ENCODE measurements around the gene CMSS1.

The CMSS1 gene

GRCh38 chr3:100111728-100112127 lies 294.1 kb downstream of the CMSS1 start:
- H3K27ac ChIP-seq, result no peak overlapping the region
- ChIA-PET CTCF (interaction anchor here (0.6 kb wide), 1 partner anchor 14 kb away, joined by 3 read pairs; no protein-coding TSS in a partner anchor), POLR2A (ENCODE audit: low non-redundant PET) (no interaction called here)
- no peak for DNase-seq (ENCODE audit: low spot score)
- no peak for TF ChIP-seq CTCF (conservative IDR thresholded peaks at IDR 0.05; ENCODE audit: low read depth)

DNA sequence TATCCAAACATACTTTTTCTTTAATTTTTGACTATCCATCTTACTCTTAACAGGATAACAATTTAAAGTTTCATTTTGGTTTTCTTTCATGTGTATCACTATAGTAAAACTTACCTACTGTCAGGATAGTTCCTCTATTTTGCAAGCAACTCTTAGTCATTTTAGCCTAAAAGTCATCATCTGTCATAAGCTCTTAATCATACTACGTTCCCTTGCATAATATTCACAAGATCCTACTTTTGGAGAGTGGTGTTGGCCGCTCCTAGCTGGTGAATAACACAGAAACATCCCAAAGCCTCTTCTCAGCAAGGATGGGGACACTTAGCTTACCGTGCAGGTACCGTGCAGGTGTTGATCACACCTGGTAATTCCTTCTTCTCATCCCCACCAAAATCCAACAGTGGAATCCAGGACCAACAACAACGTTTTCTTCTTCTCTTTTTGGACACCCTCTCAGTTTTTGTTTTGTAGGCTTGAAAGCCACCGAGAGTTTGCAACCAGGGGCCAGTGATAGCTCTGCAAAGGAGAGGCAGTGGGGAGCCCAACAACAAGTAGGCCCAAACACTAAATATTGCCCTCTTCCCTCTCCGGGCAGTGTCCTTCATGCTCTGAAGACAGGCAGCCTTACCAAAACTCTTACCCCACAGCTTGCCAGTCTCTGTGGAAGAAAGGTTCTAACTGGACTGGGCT lies 296.2 kb downstream of the CMSS1 start:
- POLR2A ChIA-PET (ENCODE audit: low non-redundant PET), result no interaction called here
- CTCF ChIA-PET, result no interaction called here
- H3K27ac ChIP-seq, result no peak overlapping the region
- TF ChIP-seq CTCF (conservative IDR thresholded peaks at IDR 0.05; ENCODE audit: low read depth), result no peak
- DNase-seq (ENCODE audit: low spot score), result peak; percentile 19

DNA sequence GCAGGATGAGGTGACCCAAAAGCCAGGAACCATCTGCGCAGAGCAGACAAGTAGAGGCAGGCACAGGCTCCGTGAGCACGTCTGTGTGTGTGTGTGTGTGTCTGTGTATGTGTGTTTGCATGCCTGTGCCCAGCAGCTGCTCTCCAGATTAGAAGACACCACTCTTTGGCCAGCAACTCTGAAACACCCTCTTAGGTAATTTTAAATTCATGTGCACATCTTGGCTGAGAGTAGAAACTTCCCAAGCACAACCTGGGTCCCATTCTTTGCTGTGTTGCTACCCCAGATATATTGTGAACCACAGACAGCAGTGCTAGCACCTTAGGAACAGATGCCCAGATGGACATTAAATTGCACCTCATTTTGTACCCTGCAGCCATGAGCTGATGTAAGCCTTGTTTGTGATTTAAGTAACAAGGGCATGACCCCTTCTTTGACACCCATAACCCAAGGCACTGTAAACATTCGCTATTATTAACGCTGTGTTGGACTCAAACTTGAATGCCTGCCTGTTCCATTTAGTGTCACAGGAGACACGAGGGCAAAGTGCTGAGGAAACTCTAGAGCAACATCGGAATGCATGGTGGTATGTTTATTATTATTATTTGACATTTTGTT lies 296.9 kb downstream of the CMSS1 start, which contains the start of gene FILIP1L:
Gene FILIP1L, minus strand, starts transcription at position 89 of the 618 bp plus-strand sequence.
- DNase-seq (ENCODE audit: low spot score), result no peak
- no peak for TF ChIP-seq CTCF (conservative IDR thresholded peaks at IDR 0.05; ENCODE audit: low read depth)
- no peak within 1 kb of the TSS for H3K27ac ChIP-seq
- POLR2A ChIA-PET (ENCODE audit: low non-redundant PET), result no interaction called here
- CTCF ChIA-PET, result no interaction called here

GRCh38 chr3:100117093-100117492 lies 299.4 kb downstream of the CMSS1 start:
- TF ChIP-seq CTCF (conservative IDR thresholded peaks at IDR 0.05; ENCODE audit: low read depth), result no peak
- POLR2A ChIA-PET (ENCODE audit: low non-redundant PET), result no interaction called here
- DNase-seq (ENCODE audit: low spot score), result no peak
- H3K27ac ChIP-seq, result no peak overlapping the region
- CTCF ChIA-PET, result no interaction called here

- no peak for TF ChIP-seq CTCF (conservative IDR thresholded peaks at IDR 0.05; ENCODE audit: low read depth)
- no peak for DNase-seq (ENCODE audit: low spot score)
- no peak overlapping the region for H3K27ac ChIP-seq
- ChIA-PET POLR2A (ENCODE audit: low non-redundant PET) (no interaction called here), CTCF (no interaction called here)
These were observed 302.4 kb downstream of the CMSS1 start for GRCh38 chr3:100120012-100120411.

- no peak overlapping the region for H3K27ac ChIP-seq
- POLR2A ChIA-PET (ENCODE audit: low non-redundant PET), result no interaction called here
- no peak for DNase-seq (ENCODE audit: low spot score)
- CTCF ChIA-PET, result no interaction called here
- no peak for TF ChIP-seq CTCF (conservative IDR thresholded peaks at IDR 0.05; ENCODE audit: low read depth)
These were observed 303.0 kb downstream of the CMSS1 start for GRCh38 chr3:100120693-100121092.

All from RWPE1 (cell line).